ENCODE measurements around the gene FRMPD1. TPM values are rescaled to one million over a fixed set of nuclear protein-coding genes. Genes with fewer than 3 reads are reported as not detected.

FRMPD1 gene
- total and polyA plus RNA-seq, 3 donors from 2014 or later: 15.9 to 67.3 (median 48.0) TPM

DNA sequence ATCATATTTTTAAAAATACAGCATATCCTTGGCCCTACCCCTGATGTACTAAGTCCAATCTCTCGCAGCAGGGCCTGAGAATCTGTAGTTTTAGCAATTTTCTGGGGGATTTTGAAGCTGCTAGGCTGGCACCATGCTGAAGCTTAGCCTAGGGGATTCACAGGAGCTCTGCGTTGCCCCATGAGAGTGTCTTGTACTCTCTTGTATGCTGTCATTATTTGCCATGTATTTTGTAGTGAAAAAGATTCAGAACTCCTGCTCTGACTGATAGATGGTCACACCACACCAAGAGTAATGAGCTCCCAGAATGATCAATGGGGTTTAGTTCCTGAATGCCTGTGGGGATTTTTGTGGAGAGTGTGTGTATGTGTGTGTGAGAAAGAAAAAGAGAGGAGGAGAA lies 82.2 kb downstream of the FRMPD1 start:
- no peak overlapping the region for H3K27ac ChIP-seq
- intact Hi-C loops (cut with DNase I; ENCODE audit: low total_unique reads): no loop called here
- H3K36me3 ChIP-seq (ENCODE audit: low read depth, missing control alignments): no peaks in the 10 kb centered on the region
- TF ChIP-seq, protein P1, sequence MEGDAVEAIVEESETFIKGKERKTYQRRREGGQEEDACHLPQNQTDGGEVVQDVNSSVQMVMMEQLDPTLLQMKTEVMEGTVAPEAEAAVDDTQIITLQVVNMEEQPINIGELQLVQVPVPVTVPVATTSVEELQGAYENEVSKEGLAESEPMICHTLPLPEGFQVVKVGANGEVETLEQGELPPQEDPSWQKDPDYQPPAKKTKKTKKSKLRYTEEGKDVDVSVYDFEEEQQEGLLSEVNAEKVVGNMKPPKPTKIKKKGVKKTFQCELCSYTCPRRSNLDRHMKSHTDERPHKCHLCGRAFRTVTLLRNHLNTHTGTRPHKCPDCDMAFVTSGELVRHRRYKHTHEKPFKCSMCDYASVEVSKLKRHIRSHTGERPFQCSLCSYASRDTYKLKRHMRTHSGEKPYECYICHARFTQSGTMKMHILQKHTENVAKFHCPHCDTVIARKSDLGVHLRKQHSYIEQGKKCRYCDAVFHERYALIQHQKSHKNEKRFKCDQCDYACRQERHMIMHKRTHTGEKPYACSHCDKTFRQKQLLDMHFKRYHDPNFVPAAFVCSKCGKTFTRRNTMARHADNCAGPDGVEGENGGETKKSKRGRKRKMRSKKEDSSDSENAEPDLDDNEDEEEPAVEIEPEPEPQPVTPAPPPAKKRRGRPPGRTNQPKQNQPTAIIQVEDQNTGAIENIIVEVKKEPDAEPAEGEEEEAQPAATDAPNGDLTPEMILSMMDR (IDR thresholded peaks at IDR 0.05): no peak
- TF ChIP-seq POLR2A (IDR thresholded peaks at IDR 0.05): no peak
- no peak overlapping the region for H3K4me3 ChIP-seq
- no peaks in the 10 kb centered on the region for H3K9me3 ChIP-seq
- H3K4me1 ChIP-seq: no peaks in the 10 kb centered on the region
- H3K27me3 ChIP-seq: no peaks in the 10 kb centered on the region
- 38 to 91% methylated on average over 2 of the region's 2 CpGs for WGBS, 2 donors
- no peak for DNase-seq

DNA sequence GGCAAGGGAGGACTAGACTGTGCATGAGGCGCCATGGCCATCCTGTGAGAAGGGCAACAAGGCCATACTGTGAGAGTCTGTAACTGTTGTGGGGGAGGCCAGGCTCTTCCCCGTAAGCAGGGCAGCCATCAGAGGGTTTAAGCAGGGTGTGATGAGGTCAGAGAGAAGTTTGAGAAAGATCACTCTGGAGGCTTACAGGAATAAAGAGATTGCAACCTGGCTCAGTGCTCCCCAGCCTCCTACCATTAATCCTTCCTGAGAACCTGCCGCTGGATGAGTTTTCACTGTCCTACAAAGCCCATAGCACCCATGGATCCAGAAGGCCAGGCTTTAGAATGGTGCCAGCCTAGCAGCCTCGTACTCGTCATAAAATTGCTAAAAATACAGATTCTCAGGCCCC lies 88.5 kb downstream of the FRMPD1 start:
- intact Hi-C loops (cut with DNase I; ENCODE audit: low total_unique reads): no loop called here
- H3K27ac ChIP-seq: no peak overlapping the region
- no peak for DNase-seq
- no peaks in the 10 kb centered on the region for H3K9me3 ChIP-seq
- no peaks in the 10 kb centered on the region for H3K4me1 ChIP-seq
- H3K4me3 ChIP-seq: no peak overlapping the region
- no peaks in the 10 kb centered on the region for H3K36me3 ChIP-seq (ENCODE audit: low read depth, missing control alignments)
- 85 to 87% methylated on average over 4 to 5 of the region's 5 CpGs for WGBS, 2 donors
- H3K27me3 ChIP-seq: no peaks in the 10 kb centered on the region
- TF ChIP-seq, protein P1 (IDR thresholded peaks at IDR 0.05): no peak
- no peak for TF ChIP-seq POLR2A (IDR thresholded peaks at IDR 0.05)

DNA sequence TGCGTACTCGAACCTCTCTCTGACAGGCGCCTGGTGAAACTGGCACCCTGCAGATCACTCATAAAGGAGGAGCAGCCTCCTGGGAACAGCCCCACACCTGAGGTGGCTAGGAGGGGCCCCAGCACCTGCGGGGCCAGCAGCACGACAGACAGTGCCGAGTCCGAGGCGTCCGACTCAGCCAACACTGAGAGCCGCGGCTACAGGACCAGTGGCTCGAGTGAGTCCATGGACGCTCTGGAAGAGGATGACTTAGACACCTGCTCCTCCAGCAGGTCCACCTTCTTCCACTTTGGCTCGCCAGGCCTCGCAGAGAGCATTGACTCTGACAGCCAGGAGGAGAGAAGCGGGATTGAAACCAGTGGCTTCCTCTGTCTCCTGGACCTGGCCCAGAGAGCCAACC lies 89.4 kb downstream of the FRMPD1 start:
- H3K4me1 ChIP-seq: no peaks in the 10 kb centered on the region
- no peak overlapping the region for H3K4me3 ChIP-seq
- no peak for DNase-seq
- no peaks in the 10 kb centered on the region for H3K27me3 ChIP-seq
- intact Hi-C loops (cut with DNase I; ENCODE audit: low total_unique reads): no loop called here
- WGBS, 2 donors: 92% methylated on average over 16 of the region's 16 CpGs; no CpG with 5 or more reads in 1 of the 2 donors
- TF ChIP-seq, protein P1 (IDR thresholded peaks at IDR 0.05): no peak
- no peaks in the 10 kb centered on the region for H3K9me3 ChIP-seq
- no peaks in the 10 kb centered on the region for H3K36me3 ChIP-seq (ENCODE audit: low read depth, missing control alignments)
- H3K27ac ChIP-seq: no peak overlapping the region

DNA sequence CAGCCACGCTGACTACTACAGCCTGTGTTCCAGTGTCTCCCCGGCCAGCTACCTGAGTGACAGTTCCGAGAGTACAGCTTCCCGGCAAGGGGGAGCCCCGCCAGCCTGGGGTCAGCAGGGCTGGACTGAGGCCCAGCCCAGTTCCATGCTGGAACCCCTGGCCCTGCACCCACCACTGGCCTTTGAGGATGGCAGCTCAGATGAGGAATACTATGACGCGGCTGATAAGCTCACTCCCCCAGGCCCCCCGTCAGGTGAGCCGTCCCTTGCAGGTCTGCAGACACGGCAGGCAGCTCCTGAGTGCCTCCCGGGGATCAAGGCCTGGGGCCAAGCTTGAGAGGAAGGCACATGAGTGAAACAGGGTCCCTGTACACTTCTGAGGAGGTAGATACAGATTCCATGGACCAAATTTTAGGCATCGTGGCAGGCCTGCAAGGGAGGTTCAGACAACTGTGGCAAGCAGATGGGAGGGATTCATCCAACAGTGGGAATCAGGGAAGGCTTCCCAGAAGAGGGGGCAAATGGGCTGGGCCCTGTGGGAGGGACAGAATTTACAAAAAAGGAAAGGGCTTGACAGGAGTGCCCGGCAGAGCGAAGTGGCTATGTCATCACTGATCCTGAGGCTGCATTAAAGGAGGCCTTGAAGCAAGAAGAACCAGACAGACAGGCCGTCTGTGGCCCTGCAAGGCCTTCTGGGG lies 90.0 kb downstream of the FRMPD1 start:
- Histone ChIP-seq H3K27me3 (no peaks in the 10 kb centered on the region), H3K9me3 (no peaks in the 10 kb centered on the region), H3K27ac (no peak overlapping the region), H3K4me1 (no peaks in the 10 kb centered on the region), H3K36me3 (ENCODE audit: low read depth, missing control alignments) (no peaks in the 10 kb centered on the region), H3K4me3 (no peak overlapping the region)
- intact Hi-C loops (cut with DNase I; ENCODE audit: low total_unique reads): no loop called here
- WGBS, 2 donors: 74 to 94% methylated on average over 6 to 15 of the region's 15 CpGs
- no peak for DNase-seq
- no peak for TF ChIP-seq POLR2A (IDR thresholded peaks at IDR 0.05)
- TF ChIP-seq, protein P1 (IDR thresholded peaks at IDR 0.05): no peak

DNA sequence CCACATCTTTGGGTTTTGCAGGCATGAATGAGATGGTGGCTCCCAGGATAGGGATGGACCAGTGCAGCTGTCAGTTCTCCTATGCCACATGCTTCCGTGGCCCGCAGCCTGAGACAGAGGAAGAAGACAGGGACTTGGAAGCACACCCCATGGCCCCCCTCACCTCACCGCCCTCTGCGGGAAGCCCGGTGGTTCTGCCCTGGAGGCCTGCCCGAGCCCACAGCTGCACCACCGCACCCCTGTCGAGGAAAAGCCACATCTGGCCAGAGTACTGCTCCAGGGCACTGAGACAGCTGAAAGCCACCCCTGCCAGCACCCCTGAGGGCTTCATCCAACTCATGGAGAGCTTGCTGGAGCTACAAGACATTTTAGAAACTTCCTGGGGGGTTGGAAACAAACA lies 95.2 kb downstream of the FRMPD1 start:
- Histone ChIP-seq H3K9me3 (no peaks in the 10 kb centered on the region), H3K4me3 (no peak overlapping the region), H3K27me3 (no peaks in the 10 kb centered on the region), H3K4me1 (no peaks in the 10 kb centered on the region), H3K36me3 (ENCODE audit: low read depth, missing control alignments) (no peaks in the 10 kb centered on the region), H3K27ac (no peak overlapping the region)
- no peak for TF ChIP-seq POLR2A (IDR thresholded peaks at IDR 0.05)
- TF ChIP-seq, protein P1 (IDR thresholded peaks at IDR 0.05): no peak
- DNase-seq: no peak
- 65 to 80% methylated on average over 1 to 8 of the region's 8 CpGs for WGBS, 2 donors
- intact Hi-C loops (cut with DNase I; ENCODE audit: low total_unique reads): no loop called here
